GM12878 (cell line): Measurements from ENCODE around the gene NTRK3. TPM values are rescaled to one million over a fixed set of nuclear protein-coding genes. Genes with fewer than 3 reads are reported as not detected.

Source experiments
- ATAC-seq: fragments of 200-7000 bp; cut with Tn5 transposase; 3 replicates; pipeline ENCODE4 v1.9.1; 2020; ENCODE audit warnings: mild to moderate bottlenecking, moderate library complexity
- BruUV-seq: library from RNA; stranded (reverse); fragments of 400-500 nt; replicated peaks from 2 replicates; lab custom pipeline; 2021; lab: Mats Ljungman, UMichigan
- CTCF ChIA-PET: fragments of 300-600 bp; sonication (Branson Sonifier 250); formaldehyde crosslinking; extraction: SDS; loops from one replicate; lab custom pipeline; 2021; ENCODE audit warnings: inconsistent platforms; lab: Yijun Ruan, JAX
- POLR2A ChIA-PET: fragments of 350-600 bp; formaldehyde crosslinking; extraction: SDS; loops from one replicate; lab custom pipeline; 2021; ENCODE audit warnings: inconsistent platforms; lab: Charles Lee
- RAD21 ChIA-PET: fragments of 300-600 bp; sonication (Branson Sonifier 250); formaldehyde crosslinking; loops from one replicate; lab custom pipeline; 2023; ENCODE audit warnings: antibody characterized with exemption; ENCODE audit not compliant: unreplicated experiment; lab: Charles Lee
- SMC1A ChIA-PET: fragments of 300-600 bp; sonication (Branson Sonifier 250); formaldehyde crosslinking; loops from one replicate; lab custom pipeline; 2023; ENCODE audit not compliant: unreplicated experiment, uncharacterized antibody; lab: Charles Lee
- DNase-seq: peaks from one replicate; pipeline ENCODE4 v3.0.0-alpha.2; 2011; ENCODE audit warnings: low read depth, low spot score
- FAIRE-seq: peaks from 3 replicates; lab custom pipeline; 2011; peaks lifted over from hg19 to GRCh38; lab: Jason Lieb, UNC
- H2AFZ ChIP-seq: 2 replicates; pipeline ENCODE4 v1.6.0; 2011; ENCODE audit warnings: low read depth, low read length, control low read depth; ENCODE audit not compliant: control insufficient read depth
- H3K27ac ChIP-seq: 2 replicates; pipeline ENCODE4 v1.5.1; 2011; ENCODE audit warnings: control low read depth; ENCODE audit not compliant: control insufficient read depth, insufficient read depth
- H3K27me3 ChIP-seq, 2 experiments: replicated peaks in 1 of 2; 2 replicates each; pipeline versions ENCODE4 v1.6.0 to v1.6.1; 2011; ENCODE audit warnings: low read length in 1 of 2; ENCODE audit not compliant: control insufficient read depth in 2 of 2, insufficient read depth in 2 of 2
- H3K36me3 ChIP-seq, 2 experiments: 2 replicates each; pipeline ENCODE4 v1.5.1; 2011; ENCODE audit warnings: low read length in 1 of 2; ENCODE audit not compliant: control insufficient read depth in 2 of 2, insufficient read depth in 2 of 2
- H3K4me1 ChIP-seq: 2 replicates; pipeline ENCODE4 v1.6.1; 2011; ENCODE audit warnings: mild to moderate bottlenecking, low read length, moderate library complexity, mixed read lengths; ENCODE audit not compliant: control insufficient read depth, insufficient read depth
- H3K4me2 ChIP-seq: 2 replicates; pipeline ENCODE4 v1.6.0; 2011; ENCODE audit warnings: control low read depth; ENCODE audit not compliant: control insufficient read depth, insufficient read depth
- H3K4me3 ChIP-seq: fragments of 200-600 bp; sonication (generic); 2 replicates; pipeline ENCODE4 v1.5.1; 2016
- H3K79me2 ChIP-seq: 2 replicates; pipeline ENCODE4 v1.6.0; 2011; ENCODE audit warnings: low read length; ENCODE audit not compliant: control insufficient read depth, insufficient read depth
- H3K9ac ChIP-seq: 2 replicates; pipeline ENCODE4 v1.8.0; 2011; ENCODE audit warnings: low read length, control low read depth, mixed read lengths; ENCODE audit not compliant: control insufficient read depth, insufficient read depth
- H3K9me3 ChIP-seq: replicated peaks from 3 replicates; pipeline ENCODE4 v1.5.1; 2011; ENCODE audit warnings: mild to moderate bottlenecking, low read length; ENCODE audit not compliant: control insufficient read depth, insufficient read depth
- H4K20me1 ChIP-seq: 2 replicates; pipeline ENCODE4 v1.6.0; 2011; ENCODE audit not compliant: control insufficient read depth, insufficient read depth
- EP300 ChIP-seq, 2 experiments: fragments of 150-350 bp in 1 of 2; IDR thresholded peaks; 2 replicates each; pipeline ENCODE4 v1.6.1; 2011 to 2012; ENCODE audit warnings: low read depth in 2 of 2, low read length in 2 of 2, borderline replicate concordance in 1 of 2, improper control_type of control experiment in 1 of 2, inconsistent platforms in 1 of 2; ENCODE audit not compliant: control insufficient read depth in 1 of 2
- NR2C1 ChIP-seq: fragments of 450-650 bp; IDR thresholded peaks from 2 replicates; pipeline ENCODE4 v1.6.1; 2017; ENCODE audit warnings: antibody characterized with exemption, mild to moderate bottlenecking, moderate library complexity
- RUNX3 ChIP-seq: IDR thresholded peaks from 2 replicates; pipeline ENCODE4 v1.6.1; 2012; ENCODE audit warnings: low read length, inconsistent platforms
- ZNF384 ChIP-seq: IDR thresholded peaks from 2 replicates; pipeline ENCODE4 v1.6.1; 2012; ENCODE audit warnings: low read depth, mild to moderate bottlenecking, low read length, improper control_type of control experiment, borderline replicate concordance
- ZNF592 ChIP-seq: fragments of 450-650 bp; IDR thresholded peaks from 2 replicates; pipeline ENCODE4 v1.6.1; 2017; ENCODE audit warnings: mild to moderate bottlenecking, moderate library complexity
- in situ Hi-C: fragments of 300-500 bp; cut with MboI; formaldehyde crosslinking; loops from 9 replicates; pipeline ENCODE4 v1.14.3; 2018; ENCODE audit warnings: mixed read lengths
- intact Hi-C: fragments of 100-400 bp; cut with micrococcal nuclease; formaldehyde crosslinking; loops from one replicate; pipeline ENCODE4 v1.14.2; 2022; ENCODE audit not compliant: unreplicated experiment
- polyA plus RNA-seq, 11 experiments: library from polyadenylated mRNA; depleted of rRNA in 4 of 11; unstranded in 6 of 11; stranded (reverse) in 5 of 11; fragments of >200 nt; fragmentation: Nextera tagmentation in 4 of 11; fragmentation: Illumina TruSeq in 1 of 11; extraction: Ambion mirVana in 4 of 11; extraction: Trizol in 1 of 11; gene quantifications; 1 replicate in 1 of 11; 2 replicates in 10 of 11; pipeline versions ENCODE4 v1.2.1 to v1.2.3, GENCODE V29; 2011 to 2016; ENCODE audit warnings: inconsistent platforms in 2 of 11, missing spikeins in 2 of 11, low read depth in 1 of 11
- total RNA-seq, 4 experiments: library from RNA; depleted of rRNA in 3 of 4; stranded (reverse); fragments of >200 nt in 3 of 4; fragmentation: Illumina TruSeq in 1 of 4; extraction: Trizol in 1 of 4; gene quantifications; 2 replicates each; pipeline versions ENCODE4 v1.2.1 to v1.2.3, GENCODE V29; 2013 to 2021

NTRK3 gene
- total and polyA plus RNA-seq, 10 of the 15 experiments (the other 5 are each of a cell fraction or from before 2014, with no cell fraction given), result not detected

- Histone ChIP-seq H3K36me3 (no peaks in the 10 kb centered on the region), H3K4me3 (no peak overlapping the region), H3K79me2 (no peaks in the 10 kb centered on the region), H3K27ac (no peak overlapping the region), H3K27me3 (no peaks in the 10 kb centered on the region; a peak in 1 of 4 replicates), H2AFZ (no peak overlapping the region), H4K20me1 (no peaks in the 10 kb centered on the region), H3K4me1 (no peaks in the 10 kb centered on the region), H3K4me2 (no peak overlapping the region), H3K9me3 (no peaks in the 10 kb centered on the region), H3K9ac (no peak overlapping the region)
- ChIA-PET POLR2A (no interaction called here), SMC1A (no interaction called here), CTCF (interaction anchor here (0.6 kb wide), 1 partner anchor 80 kb away, joined by 4 read pairs; no protein-coding TSS in a partner anchor), RAD21 (no interaction called here)
- in situ Hi-C loops (no loop called here), intact Hi-C loops (no loop called here)
- ATAC-seq (no peak), FAIRE-seq (no peak), DNase-seq (no peak)
- BruUV-seq, result no TSS peak
- TF ChIP-seq NR2C1, result no peak
- TF ChIP-seq RUNX3, result no peak
- no peak for TF ChIP-seq ZNF592
- no peak for TF ChIP-seq ZNF384
- no peak for TF ChIP-seq EP300 (IDR thresholded peaks at IDR 0.05; ENCODE audit: borderline replicate concordance in 1 of 2, control insufficient read depth in 1 of 2, low read depth in 2 of 2, low read length in 2 of 2)
Observed at GRCh38 chr15:88108477-88108876, 148.1 kb downstream of the NTRK3 start.
